GM19025 (cell line): ENCODE data around the gene MYH16.
"Not testable (repeated sequence)": the region's sequence is repeated elsewhere in the genome, so short reads cannot be mapped to it uniquely, and the experiment has no call there.

ENCODE experiments used
- ATAC-seq: cut with Tn5 transposase; IDR thresholded peaks from one replicate; pipeline ENCODE4 v1.9.1; 2021; ENCODE audit warnings: mild to moderate bottlenecking, low read depth, moderate library complexity; ENCODE audit not compliant: unreplicated experiment

Gene MYH16

DNA sequence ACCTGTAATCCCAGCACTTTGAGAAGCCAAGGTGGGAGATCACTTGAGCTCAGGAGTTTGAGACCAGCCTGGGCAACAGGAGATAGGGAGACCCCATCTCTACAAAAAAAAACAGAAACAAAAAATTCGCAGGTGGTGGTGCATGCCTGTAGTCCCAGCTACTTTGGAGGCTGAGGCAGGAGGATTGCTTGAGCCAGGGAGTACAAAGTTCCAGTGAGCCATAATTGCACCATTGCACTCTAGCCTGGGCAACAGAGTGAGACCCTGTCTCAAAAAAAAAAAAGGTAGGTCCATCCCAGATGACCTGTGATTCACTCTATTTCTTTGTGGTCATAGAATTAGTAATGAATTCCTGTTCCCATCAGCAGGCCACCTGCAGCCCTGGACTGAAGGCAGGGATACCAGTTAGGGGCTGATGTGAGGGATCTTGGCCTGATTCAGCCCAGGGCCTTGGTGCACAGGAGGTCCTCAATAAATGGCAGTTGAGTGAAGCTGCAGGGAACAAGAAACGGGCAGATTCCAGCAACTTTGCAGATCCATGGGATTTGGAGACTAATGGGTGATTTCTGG, at the start of gene MYH16:
Gene MYH16 (plus strand): TSS at position 364 of the 570 bp plus-strand sequence.
- no peak for ATAC-seq

DNA sequence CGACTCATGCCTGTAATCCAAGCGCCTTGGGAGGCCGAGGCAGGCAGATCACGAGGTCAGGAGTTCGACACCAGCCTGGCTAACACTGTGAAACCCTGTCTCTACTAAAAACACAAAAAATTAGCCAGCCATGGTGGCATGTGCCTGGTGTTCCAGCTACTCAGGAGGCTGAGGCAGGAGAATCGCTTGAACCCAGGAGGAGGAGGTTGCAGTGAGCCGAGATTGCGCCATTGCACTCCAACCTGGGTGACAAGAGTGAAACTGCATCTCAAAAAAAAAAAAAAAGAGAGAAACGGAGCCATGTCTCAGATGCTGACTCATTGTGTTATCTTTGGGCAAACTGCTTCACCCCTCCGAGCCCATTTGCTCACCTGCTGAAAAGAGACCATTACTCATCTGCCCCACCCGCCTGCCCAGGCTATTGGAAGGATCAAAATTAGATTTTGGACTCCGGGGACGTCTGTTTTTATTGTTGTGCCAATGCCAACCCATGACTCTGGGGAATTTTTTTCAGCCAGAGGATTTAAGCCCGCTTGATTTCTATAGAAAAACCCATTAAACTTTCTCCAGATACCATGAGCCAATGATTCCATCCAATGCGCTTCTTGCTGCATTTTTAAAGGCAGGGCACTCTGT, 48.3 kb upstream of the MYH16 start:
- ATAC-seq = not testable (repeated sequence)

DNA sequence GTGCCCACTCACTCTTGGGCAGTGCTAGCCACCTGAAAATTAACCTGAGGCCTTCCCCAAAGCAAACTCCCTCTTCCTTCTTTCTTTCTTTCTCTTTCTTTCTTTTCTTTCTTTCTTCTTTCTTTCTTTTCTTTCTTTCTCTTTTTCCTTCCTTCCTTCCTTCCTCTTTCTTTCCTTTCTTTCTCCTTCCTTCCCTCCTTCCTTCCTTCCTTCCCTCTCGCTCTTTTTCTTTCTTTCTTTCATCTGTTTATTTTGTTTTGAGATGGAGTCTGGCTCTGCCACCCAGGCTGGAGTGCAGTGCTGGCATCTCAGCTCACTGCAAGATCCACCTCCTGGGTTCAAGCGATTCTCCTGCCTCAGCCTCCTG, 47.8 kb upstream of the MYH16 start:
- no peak for ATAC-seq

DNA sequence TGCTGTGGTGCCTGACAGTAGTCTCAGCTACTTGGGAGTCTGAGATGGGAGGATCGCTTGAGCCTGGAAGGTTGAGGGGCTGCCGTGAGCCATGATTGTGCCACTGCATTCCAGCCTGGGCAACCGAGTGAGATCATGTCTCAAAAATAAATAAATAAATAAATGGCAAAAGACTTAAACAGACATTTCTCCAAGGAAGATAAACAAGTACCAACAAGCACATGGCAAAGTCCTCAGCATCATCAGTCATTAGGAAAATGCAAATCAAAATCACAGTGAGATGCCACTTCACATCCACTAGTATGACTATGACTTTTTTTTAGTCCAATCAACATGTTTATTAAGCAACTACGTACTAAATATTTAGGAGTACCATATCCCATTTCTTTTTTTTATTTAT, 43.4 kb upstream of the MYH16 start:
- ATAC-seq = no peak

DNA sequence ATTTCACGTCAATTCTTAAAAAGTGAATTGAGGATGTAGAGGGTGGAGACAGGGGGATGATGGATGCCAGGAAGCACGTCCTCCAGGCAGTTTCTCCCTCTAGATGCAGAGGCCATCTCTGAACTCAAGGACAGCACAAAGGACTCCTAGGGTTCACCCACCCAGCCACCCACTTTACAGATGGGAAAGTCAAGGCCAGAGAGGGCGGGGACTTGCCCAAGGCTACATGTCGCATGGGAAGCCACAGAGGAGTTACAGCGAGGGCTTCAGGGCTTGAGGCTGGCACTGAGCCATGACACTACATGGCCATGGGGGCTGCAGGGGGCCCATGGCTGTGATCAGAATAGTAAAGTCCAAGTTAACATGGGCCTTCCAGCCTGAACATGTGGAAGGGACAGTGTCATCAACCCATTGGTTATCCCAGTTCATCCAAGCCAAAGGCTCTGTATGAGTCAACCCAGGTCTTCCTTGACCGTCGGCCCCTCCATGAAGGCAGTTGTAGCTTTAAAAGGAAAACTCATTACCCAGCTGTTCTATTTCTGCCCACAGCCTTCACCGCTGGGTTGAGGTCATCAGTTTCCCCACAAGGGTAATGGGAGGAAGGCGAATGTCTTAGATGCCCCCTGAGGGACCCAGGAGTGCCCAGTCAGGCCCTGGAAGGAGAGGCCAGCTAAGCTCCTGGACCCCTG, 40.4 kb upstream of the MYH16 start:
- no peak for ATAC-seq

DNA sequence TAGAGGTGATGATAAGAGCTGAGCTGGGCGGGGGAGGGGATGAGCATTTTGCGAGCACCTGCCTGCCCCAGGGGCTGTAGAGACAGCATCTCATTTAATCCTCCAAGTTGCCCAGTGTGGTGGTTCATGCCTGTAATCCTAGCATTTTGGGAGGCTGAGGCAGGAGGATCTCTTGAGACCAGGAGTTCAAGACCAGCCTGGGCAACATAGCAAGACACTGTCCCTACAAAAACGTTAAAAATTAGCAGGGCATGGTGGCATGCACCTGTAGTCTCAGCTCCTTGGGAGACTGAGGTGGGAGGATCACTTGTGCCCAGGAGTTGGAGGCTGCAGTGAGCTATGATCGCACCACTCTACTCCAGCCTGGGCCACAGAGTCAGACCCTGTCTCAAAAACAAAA, 39.7 kb upstream of the MYH16 start:
- not testable (repeated sequence) for ATAC-seq

DNA sequence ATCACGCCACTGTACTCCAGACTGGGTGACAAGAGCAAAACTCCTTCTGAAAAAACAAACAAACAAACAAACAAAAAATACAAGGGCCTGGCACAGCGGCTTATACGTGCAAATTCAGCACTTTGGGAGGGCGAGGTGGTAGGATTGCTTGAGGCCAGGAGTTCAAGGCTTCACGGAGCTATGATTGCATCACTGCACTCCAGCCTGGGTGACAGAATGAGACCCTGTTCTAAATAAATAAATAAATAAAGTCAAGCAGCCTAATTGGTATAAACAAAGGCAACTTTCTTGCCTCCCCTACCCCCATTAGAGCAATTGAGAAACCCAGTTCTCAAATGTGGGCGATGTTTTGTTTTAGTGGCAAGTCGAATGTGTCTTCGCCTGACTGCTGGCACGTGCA, 38.5 kb upstream of the MYH16 start:
- no peak for ATAC-seq

DNA sequence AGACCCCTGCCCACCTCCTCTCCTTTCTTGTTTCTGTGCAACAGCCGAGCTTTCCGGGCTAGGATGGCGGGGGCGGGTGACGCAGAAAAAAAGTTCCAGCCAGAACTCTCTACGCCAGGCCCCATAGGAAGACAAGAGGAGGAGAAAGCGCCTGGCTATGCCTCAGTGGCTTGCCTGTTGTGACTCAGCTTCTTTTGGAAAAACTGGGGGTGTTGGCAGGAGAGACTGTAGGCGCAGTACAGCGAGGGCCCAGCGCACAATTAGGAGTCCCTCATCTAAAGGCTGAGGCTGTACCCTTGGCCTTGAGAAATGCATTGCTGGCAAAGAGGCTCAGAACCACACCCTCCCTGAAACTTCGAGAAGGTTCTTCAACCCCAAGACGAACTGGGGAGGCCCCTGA, 36.7 kb upstream of the MYH16 start:
- no peak for ATAC-seq

DNA sequence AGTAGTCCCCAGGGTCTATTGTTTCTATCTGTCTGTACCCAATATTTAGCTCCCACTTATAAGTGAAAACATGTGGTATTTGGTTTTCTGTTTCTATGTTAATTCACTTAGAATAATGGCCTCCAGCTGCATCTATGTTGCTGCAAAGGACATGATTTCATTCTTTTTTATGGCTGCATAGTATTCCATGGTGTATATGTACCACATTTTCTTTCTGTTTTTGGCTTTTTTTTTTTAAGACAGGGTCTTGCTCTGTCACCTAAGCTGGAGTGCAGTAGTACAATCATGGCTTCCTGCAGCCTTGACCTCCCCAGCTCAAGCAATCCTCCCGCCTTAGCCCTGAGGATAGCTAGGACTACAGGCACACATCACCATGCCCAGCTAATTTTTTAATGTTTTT, 34.8 kb upstream of the MYH16 start:
- not testable (repeated sequence) for ATAC-seq

DNA sequence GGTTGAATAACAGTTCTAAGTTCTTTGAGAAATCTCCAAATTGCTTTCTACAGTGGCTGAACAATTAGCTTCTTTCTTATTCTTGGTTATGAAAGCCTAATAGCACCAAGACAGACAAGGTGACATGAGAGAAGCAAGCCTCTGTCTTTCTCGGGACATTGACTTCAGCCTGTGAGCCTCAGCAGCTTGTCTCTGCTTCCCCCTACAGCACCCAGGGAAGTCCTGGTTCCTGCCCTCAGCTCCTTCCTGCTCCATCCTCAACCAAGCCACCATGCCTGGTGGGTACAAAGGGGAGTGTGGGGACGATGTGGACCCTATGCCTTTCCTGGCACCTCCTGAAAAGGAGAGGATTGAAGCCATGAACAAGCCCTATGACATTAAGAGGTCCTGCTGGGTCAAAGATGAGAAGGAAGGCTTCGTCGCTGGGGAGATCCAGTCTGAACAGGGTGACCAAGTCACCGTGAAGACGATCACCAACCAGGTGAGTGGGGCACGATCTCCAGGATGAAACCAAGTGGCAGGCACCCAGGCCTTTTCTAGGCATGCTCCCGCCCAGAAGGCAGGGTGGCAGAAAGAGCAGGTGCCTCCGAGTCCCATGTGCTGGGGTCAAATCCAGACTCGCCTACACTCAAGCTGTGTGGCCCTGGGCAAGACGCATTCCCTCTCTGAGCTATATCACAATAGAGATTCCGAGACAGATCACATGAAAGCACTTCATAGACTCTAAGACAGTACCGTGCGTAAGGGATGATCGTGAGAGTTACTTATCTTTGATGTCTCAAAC, 33.9 kb upstream of the MYH16 start:
- no peak for ATAC-seq

DNA sequence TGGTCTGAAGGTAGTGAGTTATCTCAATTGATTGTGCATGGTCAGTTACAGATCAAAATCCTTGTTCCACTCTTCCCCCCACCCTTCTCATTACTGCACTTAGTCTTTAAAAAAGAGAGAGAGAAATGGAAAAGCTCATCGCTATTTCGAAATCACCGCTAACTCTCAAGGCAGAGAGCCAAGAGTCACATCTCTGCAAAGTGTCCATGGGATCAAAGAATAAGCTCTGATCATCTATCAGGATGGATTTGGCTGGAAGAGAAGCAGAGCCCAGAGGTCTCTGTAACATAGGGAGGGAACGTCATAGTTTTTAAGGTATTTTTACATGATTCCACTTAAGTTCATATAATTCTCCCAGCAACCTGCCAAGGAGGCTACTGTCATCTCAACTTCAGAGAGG, 30.0 kb upstream of the MYH16 start:
- no peak for ATAC-seq

DNA sequence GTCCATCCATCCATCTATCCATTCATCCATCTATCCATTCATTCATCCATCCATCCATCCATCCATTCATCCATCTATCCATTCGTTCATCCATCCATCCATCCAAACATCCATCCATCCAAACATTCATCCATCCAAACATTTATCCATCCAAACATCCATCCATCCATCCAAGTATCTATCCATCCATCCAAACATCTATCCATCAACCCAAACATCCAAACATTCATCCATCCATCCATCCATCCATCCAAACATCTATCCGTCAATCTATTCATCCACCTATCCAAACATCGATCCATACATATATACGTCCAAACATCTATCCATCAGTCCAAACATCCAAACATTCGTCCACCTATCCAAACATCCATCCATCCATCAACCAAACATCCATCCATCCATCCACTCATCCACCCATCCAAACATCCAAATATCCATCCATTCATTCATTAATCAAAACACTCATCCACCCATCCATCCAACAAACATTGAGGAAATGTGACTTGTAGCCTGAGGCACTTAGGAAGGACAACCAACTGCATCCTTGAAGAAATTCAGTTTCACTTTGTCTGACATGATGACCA, 28.8 kb upstream of the MYH16 start:
- no peak for ATAC-seq

DNA sequence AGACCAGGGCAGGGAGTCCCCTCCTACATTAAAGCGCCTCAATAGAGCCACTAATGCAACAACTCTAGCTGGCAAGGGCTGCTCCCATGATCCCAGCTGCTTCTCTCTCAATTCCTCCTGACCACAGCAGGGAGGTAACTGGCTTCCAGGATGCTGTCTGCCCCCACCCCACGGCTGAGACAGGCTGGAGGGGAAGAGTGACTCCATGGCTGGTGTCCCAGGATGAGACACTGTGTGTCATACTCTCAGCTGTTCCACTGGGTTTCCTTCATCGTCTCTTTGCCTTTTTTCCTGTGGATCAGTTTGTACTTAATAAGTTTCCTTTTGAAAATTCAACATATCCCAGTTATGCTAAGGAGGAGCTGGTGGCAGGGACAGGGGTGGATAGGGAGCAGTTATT, 27.7 kb upstream of the MYH16 start:
- ATAC-seq = no peak

DNA sequence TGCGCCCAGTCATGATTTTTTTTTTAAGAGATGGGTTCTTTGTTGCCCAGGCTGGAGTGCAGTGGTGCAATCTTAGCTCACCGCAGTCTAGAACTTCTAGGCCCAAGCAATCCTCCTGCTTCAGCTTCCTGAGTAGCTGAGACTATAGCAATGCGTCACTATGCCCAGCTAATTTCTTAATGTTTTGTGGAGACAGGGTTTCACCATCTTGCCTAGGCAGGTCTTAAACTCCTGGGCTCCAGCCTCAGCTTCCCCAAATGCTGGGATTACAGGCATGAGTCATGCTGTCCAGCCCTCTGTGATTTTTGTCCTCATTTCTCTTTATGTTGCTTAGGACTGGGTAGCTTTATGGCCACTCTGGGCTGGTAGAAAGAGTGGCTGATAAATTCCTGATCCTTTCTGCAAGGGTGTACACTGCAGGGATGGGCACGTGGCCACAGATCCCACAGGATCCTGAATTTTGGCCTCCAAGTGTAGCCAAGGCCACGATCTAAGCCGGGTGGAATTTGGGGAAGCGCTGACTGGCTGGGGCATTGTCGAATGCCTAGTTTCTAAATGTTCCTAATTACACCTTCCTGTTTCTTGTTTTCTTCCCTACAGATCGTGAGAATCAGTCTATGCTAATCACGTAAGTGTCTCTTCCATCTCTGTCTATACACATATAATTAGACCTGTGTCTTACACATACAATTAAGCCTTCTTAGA, 24.1 kb upstream of the MYH16 start:
- no peak for ATAC-seq

DNA sequence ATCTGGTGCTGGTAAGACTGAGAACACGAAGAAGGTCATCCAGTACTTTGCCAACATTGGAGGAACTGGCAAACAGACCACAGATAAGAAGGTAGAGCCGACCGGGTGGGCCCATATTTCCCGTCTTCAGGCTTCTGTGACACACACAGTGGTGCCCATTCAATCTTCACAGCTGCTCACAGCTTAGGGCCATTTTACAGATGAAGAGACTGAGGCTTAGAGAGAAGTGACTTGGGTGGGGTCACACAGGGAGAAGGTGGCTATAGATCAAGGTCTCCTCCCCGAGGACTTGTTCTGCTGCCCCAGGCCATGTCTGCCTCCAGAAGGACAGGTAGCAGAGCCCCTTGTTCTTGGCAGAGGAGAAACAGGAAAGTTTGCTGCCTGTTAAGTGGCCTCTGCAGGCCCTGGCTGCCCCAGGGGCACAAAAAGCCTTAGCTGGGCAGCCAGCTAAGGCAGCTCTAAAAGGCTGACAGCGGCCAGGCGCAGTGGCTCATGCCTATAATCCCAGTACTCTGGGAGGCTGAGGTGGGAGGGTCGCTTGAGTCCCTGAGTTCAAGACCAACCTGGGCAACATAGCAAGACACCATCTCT, 22.6 kb upstream of the MYH16 start:
- ATAC-seq = no peak

DNA sequence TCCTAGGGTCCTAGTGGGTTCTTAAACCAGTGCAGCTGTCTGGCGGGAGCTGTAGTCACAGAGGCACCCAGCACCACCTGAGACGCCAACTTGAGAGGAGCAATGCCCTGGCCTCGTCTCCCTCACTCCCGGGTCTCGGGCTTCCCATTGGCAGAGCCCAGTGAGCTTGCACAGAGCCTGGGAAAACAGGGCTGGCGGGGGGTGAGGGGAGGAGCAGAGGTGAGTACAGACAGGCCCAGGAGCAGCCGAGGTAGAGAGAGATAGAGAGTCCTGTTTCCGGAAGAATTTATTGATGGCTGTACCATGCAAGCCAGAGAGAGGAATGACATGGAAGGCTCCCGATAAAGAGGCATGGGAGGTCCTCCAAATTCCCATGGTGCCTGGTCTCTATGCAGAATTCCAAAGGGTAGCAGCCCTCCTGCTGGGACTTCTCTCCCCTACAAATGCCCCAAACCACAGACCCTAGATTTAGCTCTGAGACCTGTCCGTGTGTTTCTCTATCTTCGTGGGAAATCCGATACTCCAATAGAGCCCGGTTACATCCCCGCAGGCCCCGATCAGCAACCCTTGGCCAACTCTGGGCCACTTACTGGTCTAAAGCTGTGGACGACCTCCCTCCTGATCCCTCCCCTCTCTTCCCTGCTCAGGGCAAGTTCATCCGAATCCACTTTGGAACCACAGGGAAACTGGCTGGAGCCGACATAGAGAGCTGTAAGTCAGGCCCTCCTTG, 20.3 kb upstream of the MYH16 start:
- no peak for ATAC-seq

DNA sequence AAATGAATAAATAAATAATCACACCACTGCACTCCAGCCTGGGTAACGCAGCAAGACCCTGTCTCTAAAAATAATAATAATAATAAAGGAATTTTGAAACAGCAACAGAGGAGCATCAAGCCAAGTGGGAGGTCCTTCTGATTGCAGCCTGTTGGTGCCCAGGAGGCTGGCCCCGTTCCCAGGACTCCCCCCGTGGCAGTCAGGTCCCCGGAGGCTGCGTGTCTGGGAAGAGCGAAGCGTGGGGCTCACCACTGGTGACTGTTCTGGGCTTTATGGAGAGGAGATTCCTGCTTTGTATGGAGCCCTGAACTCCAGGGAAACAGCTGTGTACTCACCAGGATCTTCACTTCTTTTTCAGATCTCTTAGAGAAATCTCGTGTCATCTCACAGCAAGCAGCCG, 19.3 kb upstream of the MYH16 start:
- ATAC-seq = no peak

DNA sequence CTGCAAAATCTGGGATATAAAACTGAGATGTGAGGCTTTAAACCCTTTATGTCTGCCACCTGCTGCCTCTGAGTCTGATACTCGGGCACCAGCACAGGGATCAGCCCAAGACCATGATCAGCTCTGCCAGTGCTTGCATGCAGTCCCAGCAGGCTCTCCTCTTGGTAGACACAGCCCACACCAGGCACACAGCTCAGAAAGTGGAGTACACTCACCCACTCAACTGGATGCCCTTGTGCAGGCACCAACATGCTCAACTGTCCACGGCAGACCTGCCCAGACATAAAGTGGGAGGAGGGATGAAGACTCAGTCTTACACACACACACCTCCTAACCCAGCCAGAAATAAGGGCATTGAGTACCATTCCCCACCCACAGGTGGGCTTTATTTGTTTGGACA, 18.2 kb upstream of the MYH16 start:
- ATAC-seq = no peak

DNA sequence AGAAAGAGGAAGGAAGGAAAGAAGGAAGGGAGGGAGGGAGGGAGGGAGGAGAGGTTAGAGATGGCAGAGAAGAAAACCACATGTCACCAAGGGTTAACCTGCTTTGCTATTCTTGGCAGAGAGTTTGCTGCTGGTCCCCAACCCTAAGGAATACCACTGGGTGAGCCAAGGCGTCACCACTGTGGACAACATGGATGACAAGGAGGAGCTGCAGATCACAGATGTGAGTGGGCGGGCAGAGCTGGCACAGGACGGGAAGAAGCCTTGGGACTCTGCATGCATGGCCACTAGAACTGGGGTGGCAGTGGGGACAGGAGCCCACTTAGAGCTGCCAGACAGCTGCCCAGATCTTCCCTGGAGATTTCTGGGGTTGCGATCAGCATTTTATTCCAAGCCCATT, 17.2 kb upstream of the MYH16 start:
- ATAC-seq = no peak
